Neutrophil (primary cell): ENCODE results near the gene TRAPPC11.

Experiments
- H3K27ac ChIP-seq: fragments of 200-600 bp; sonication (generic); 2 replicates; pipeline ENCODE4 v1.5.1; 2016; ENCODE audit warnings: mild to moderate bottlenecking, moderate library complexity
- H3K27me3 ChIP-seq: fragments of 200-600 bp; sonication (generic); 2 replicates; pipeline ENCODE4 v1.6.0; 2016; ENCODE audit warnings: mild to moderate bottlenecking
- H3K36me3 ChIP-seq: fragments of 200-600 bp; sonication (generic); 2 replicates; pipeline ENCODE4 v1.5.1; 2017
- H3K4me1 ChIP-seq, 2 experiments: fragments of 200-600 bp in 1 of 2; sonication (generic) in 1 of 2; 1 replicate in 1 of 2; 2 replicates in 1 of 2; pipeline versions ENCODE4 v1.5.1 to v1.6.1; 2013 to 2016; ENCODE audit warnings: low read depth in 1 of 2, low read length in 1 of 2, mild to moderate bottlenecking in 1 of 2, moderate library complexity in 1 of 2; ENCODE audit not compliant: control insufficient read depth in 1 of 2, insufficient read depth in 1 of 2
- H3K4me3 ChIP-seq, 2 experiments: fragments of 200-600 bp in 1 of 2; sonication (generic) in 1 of 2; 1 replicate in 1 of 2; 2 replicates in 1 of 2; pipeline ENCODE4 v1.5.1; 2013 to 2016; ENCODE audit warnings: low read depth in 1 of 2, low read length in 1 of 2, mild to moderate bottlenecking in 1 of 2, moderate library complexity in 1 of 2
- H3K9me3 ChIP-seq: fragments of 200-600 bp; sonication (generic); 2 replicates; pipeline ENCODE4 v1.5.1; 2016
- CTCF ChIP-seq: fragments of 200-600 bp; sonication (generic); IDR thresholded peaks from 2 replicates; pipeline ENCODE4 v1.5.1; 2016; ENCODE audit warnings: antibody characterized with exemption

TRAPPC11 gene

GRCh38 chr4:183714626-183715025, 55.5 kb downstream of the TRAPPC11 start:
- Histone ChIP-seq H3K4me3 (no peak overlapping the region), H3K27me3 (no peaks in the 10 kb centered on the region), H3K4me1 (no peaks in the 10 kb centered on the region), H3K36me3 (peaks cover 58% of the 10 kb centered on the region), H3K27ac (no peak overlapping the region), H3K9me3 (no peaks in the 10 kb centered on the region)
- no peak for TF ChIP-seq CTCF

GRCh38 chr4:183716302-183716701, 57.2 kb downstream of the TRAPPC11 start:
- Histone ChIP-seq H3K27ac (no peak overlapping the region), H3K4me3 (no peak overlapping the region), H3K9me3 (no peaks in the 10 kb centered on the region), H3K27me3 (peaks cover 3% of the 10 kb centered on the region), H3K36me3 (peaks cover 41% of the 10 kb centered on the region), H3K4me1 (peaks cover 0 to 1% of the 10 kb centered on the region in 2 experiments)
- TF ChIP-seq CTCF, result no peak

- Histone ChIP-seq H3K36me3 (peaks cover 15% of the 10 kb centered on the region), H3K27ac (no peak overlapping the region), H3K4me1 (peaks cover 14 to 17% of the 10 kb centered on the region in 2 experiments), H3K27me3 (peaks cover 18% of the 10 kb centered on the region), H3K4me3 (no peak overlapping the region), H3K9me3 (no peaks in the 10 kb centered on the region)
- TF ChIP-seq CTCF, result no peak
Measured at GRCh38 chr4:183718876-183719275, 59.8 kb downstream of the TRAPPC11 start.

GRCh38 chr4:183721207-183722081, 62.4 kb downstream of the TRAPPC11 start:
- Histone ChIP-seq H3K27me3 (peaks cover 18% of the 10 kb centered on the region), H3K9me3 (no peaks in the 10 kb centered on the region), H3K4me3 (peak overlapping the region; percentile 62 to 66), H3K36me3 (no peaks in the 10 kb centered on the region), H3K4me1 (peaks cover 14 to 17% of the 10 kb centered on the region in 2 experiments), H3K27ac (peak overlapping the region; percentile 0)
- TF ChIP-seq CTCF, result no peak

GRCh38 chr4:183722731-183723560, 63.9 kb downstream of the TRAPPC11 start:
- Histone ChIP-seq H3K27me3 (peaks cover 18% of the 10 kb centered on the region), H3K27ac (peak overlapping the region; percentile 68), H3K4me3 (peak overlapping the region; percentile 62 to 66), H3K9me3 (no peaks in the 10 kb centered on the region), H3K4me1 (peaks cover 14 to 17% of the 10 kb centered on the region in 2 experiments), H3K36me3 (no peaks in the 10 kb centered on the region)
- no peak for TF ChIP-seq CTCF
